Lung microvascular endothelial cell (primary cell): Measurements from ENCODE around the gene ARHGAP26. TPM values are rescaled to one million over a fixed set of nuclear protein-coding genes. Genes with fewer than 3 reads are reported as not detected.
A peak's percentile ranks its signal among the peaks of the same experiment; 100 is the strongest.
"Not testable (repeated sequence)": the region's sequence is repeated elsewhere in the genome, so short reads cannot be mapped to it uniquely, and the experiment has no call there.

Experiments
- DNase-seq, 2 donors: peaks; one replicate each; pipeline versions ENCODE4 v3.0.0 to v3.0.0-alpha.2; 2010; ENCODE audit warnings: low read depth in 2 of 2
- total RNA-seq: library from RNA; depleted of rRNA; stranded (reverse); fragments of >200 nt; gene quantifications from 2 replicates; pipeline ENCODE4 v1.2.1, GENCODE V29; 2014

The ARHGAP26 gene
- total RNA-seq, 1 donor from 2014 or later: 34.5 TPM

GRCh38 chr5:143110591-143110990 lies 340.4 kb downstream of the ARHGAP26 start:
- DNase-seq: no peak

DNA sequence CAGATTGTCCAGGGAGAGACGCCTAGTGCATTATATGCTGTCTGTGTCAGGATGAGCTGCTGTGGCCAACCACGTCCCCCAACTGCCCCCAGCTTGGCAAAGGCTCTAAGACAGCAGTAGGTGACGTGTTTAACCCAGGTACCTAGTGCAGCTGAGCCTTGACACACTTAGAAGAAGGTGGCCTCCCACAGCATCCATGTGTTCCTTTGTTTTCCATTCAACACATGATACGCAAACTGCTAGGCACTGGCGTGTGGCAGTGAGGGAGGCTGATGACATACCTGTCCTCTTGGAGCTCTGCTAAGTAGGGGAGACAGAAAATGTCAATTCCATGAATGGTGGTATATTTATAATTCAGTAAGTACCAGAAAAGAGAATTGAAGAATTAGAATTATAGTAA lies 341.6 kb downstream of the ARHGAP26 start:
- no peak for DNase-seq

- DNase-seq: no peak
These were observed 343.3 kb downstream of the ARHGAP26 start for GRCh38 chr5:143113461-143113860.

GRCh38 chr5:143114481-143114880 lies 344.3 kb downstream of the ARHGAP26 start:
- no peak for DNase-seq

DNA sequence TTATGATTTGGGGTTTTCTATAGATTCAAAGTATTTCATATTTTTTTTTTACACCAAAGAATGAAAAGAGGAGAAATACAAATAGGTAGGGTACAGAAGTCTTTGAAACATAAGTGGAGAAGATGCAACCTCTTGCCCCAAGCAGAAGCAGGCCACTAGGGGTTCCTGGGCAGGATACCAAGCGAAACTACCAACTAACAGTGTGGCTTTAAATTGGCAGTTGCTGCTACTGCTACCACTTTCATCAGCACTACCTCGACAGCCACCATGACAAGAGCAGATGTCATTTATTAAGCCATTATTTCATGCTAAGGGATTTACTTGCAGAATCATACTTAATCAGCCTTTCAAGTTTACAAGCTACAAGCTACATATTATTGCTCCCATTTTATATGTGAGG lies 345.2 kb downstream of the ARHGAP26 start:
- no peak for DNase-seq

GRCh38 chr5:143116814-143117213 lies 346.6 kb downstream of the ARHGAP26 start:
- no peak for DNase-seq

DNA sequence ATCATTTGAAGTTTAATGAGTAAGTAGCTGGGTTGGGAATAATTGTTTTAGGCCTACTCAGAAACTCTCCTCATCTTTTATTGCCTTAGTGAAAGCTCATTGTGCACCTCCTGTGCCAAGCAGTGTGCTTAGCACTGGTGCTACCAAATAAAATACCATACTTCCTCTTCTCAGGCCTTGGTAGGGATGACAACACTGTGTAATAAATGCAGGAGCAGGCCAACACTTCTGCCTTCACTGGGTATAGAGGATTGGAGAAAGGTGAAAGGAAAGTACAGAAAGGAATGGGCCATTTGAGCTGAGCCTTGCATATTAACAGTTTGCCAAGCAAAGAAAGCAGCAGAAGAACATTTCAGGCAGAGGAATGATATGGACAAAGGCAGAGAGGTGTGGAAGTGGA lies 347.6 kb downstream of the ARHGAP26 start:
- DNase-seq: no peak

- DNase-seq: no peak
These were observed 348.0 kb downstream of the ARHGAP26 start for GRCh38 chr5:143118222-143118621.

GRCh38 chr5:143118818-143119217 lies 348.6 kb downstream of the ARHGAP26 start:
- DNase-seq: not testable (repeated sequence)

DNA sequence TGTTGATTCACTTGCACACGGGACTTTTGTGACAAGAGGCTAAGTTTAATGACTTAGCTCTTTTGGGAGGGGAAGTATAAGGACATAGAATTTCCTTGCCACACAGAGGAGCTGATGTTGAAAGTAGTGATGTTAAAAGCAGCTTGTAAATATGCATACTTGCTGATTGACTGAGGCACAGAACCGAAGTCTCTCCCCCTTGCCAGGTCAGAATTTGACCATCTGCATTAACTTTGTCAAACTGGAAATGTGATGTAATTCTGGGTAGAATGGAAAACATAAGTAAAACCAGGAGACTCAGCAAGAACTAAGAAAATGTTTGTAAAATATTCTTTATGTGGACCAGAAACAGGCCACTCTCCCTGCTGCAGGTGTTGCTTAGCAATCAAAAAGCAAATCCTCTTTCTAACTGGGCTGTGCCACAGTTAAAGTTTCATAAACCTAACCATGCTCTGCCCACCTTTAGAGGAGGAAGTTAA lies 349.2 kb downstream of the ARHGAP26 start:
- no peak for DNase-seq

- no peak for DNase-seq
These were observed 349.7 kb downstream of the ARHGAP26 start for GRCh38 chr5:143119881-143120341.

- DNase-seq: no peak
These were observed 350.4 kb downstream of the ARHGAP26 start for GRCh38 chr5:143120460-143121134.

DNA sequence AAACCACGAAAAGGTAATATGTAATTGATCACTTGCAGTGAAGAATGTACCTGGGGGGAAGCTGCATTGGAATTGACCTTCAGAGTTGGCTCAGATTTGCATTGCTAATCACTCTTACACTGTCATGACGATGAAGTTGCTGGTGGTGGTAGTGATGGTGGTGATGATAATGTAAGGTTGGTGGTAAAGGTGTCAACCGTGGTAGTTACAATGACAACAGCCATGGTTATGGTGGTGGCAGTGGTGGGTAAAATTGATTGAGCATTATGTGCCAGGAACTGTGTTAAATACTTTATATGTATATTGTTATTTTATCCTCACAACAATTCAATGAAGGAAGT lies 350.9 kb downstream of the ARHGAP26 start:
- DNase-seq: no peak

GRCh38 chr5:143124593-143124992 lies 354.4 kb downstream of the ARHGAP26 start:
- DNase-seq: no peak

GRCh38 chr5:143126174-143127019 lies 356.2 kb downstream of the ARHGAP26 start:
- DNase-seq: peak in 1 of 2 donors; percentile 97

GRCh38 chr5:143128412-143129071 lies 358.4 kb downstream of the ARHGAP26 start:
- DNase-seq: no peak

GRCh38 chr5:143129203-143129602 lies 359.0 kb downstream of the ARHGAP26 start:
- no peak for DNase-seq

GRCh38 chr5:143129910-143130612 lies 359.9 kb downstream of the ARHGAP26 start:
- DNase-seq: no peak

GRCh38 chr5:143130613-143131305 lies 360.6 kb downstream of the ARHGAP26 start:
- DNase-seq: no peak

DNA sequence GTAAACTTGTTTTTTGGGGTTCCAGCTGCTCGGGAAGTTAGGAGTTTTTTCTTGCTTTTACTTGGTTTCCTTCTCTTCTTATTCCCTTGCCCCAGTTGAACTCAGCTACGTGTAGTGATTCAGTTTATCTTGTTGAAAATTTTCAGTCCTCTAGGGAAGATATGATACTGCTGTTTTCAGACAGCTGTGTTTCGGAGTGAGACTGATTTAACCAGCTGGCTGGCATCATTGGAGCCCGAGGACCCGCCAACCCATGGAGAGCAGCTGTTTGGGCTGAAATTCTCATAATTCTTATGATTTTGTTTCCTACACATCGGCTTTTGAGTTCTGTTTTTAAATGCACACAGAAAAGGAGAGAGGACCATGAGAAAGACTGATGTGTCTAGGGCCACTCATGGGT lies 361.8 kb downstream of the ARHGAP26 start:
- DNase-seq: no peak

DNA sequence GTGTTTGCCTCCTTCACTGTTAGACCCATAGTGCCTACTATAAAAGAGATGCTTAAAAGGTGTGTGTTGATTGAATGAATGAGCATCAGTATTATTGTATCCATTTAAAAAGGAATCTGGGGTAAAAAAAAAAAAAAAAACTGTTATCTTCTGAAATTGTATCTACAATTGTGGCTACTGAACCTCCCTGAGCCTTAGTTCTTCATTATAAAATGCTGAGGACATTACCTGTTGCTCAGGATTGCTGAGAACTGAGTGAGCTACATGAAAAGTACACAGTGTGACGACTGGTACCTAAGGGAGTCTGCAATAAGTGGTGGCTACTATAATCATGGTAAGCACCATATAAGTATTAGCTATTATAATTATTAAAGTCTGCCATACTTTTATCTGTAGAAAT lies 362.6 kb downstream of the ARHGAP26 start:
- DNase-seq: no peak
